IPS-18a (cell line): ENCODE results near the gene AOPEP.
"Not testable (repeated sequence)": the region's sequence is repeated elsewhere in the genome, so short reads cannot be mapped to it uniquely, and the experiment has no call there.

Experiments
- H3K27ac ChIP-seq: one replicate; pipeline ENCODE4 v1.5.1; 2013; ENCODE audit warnings: low read length
- H3K27me3 ChIP-seq: one replicate; pipeline ENCODE4 v1.6.1; 2013; ENCODE audit warnings: mild to moderate bottlenecking, low read length; ENCODE audit not compliant: control insufficient read depth, insufficient read depth
- H3K36me3 ChIP-seq: one replicate; pipeline ENCODE4 v1.6.1; 2013; ENCODE audit warnings: low read depth, low read length; ENCODE audit not compliant: control insufficient read depth
- H3K4me1 ChIP-seq: one replicate; pipeline ENCODE4 v1.6.1; 2013; ENCODE audit warnings: low read depth, low read length; ENCODE audit not compliant: control insufficient read depth
- H3K4me3 ChIP-seq: one replicate; pipeline ENCODE4 v1.5.1; 2013; ENCODE audit warnings: low read length
- H3K9ac ChIP-seq: one replicate; pipeline ENCODE4 v1.6.1; 2013; ENCODE audit warnings: mild to moderate bottlenecking, low read length, moderate library complexity
- H3K9me3 ChIP-seq: one replicate; pipeline ENCODE4 v1.6.1; 2013; ENCODE audit warnings: low read depth, low read length; ENCODE audit not compliant: control insufficient read depth

AOPEP gene

DNA sequence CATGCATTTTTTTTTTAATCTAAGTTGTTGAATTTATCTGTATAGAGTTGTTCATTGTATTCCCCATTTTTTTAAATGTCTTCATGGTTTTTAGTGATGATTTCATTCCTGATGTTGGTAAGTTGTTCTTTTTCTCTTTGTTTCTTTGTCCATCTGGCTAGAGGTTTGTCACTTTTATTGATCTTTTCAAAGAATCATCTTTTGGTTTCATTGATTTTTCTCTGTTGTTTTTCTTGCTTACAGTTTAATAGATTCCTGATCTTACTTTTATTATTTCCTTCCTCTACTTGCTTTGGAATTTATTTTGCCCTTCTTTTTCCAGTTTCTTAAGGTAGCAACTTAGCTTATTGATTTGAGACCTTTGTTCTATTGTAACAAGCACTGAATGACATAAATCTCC is 114.2 kb downstream of the AOPEP start:
- Histone ChIP-seq H3K9me3 (no peaks in the 10 kb centered on the region), H3K36me3 (no peaks in the 10 kb centered on the region), H3K4me1 (peaks cover 5% of the 10 kb centered on the region), H3K4me3 (no peak overlapping the region), H3K27me3 (no peaks in the 10 kb centered on the region), H3K9ac (no peak overlapping the region), H3K27ac (no peak overlapping the region)

DNA sequence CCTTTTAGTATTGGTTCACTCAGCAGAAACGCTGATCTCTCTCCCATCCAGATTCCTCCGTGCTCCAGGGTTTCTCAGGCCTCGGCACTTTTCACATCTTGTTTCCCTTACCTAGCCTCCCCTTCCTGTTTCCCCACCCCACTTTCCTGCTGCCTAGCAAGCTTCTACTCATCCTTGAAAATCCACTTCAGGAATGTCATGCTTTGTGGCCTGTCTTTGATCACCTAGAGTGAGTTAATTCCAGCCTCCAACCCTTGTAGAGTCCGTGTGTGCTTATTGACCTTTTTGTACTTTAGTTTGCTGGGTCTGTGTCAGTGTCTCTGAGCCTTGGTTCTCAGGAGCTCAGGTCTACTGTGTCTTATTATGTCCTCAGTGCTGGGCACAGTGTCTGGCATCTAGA is 116.6 kb downstream of the AOPEP start:
- H3K9ac ChIP-seq: no peak overlapping the region
- peaks cover 5% of the 10 kb centered on the region for H3K4me1 ChIP-seq
- no peaks in the 10 kb centered on the region for H3K9me3 ChIP-seq
- no peak overlapping the region for H3K4me3 ChIP-seq
- no peaks in the 10 kb centered on the region for H3K27me3 ChIP-seq
- no peaks in the 10 kb centered on the region for H3K36me3 ChIP-seq
- no peak overlapping the region for H3K27ac ChIP-seq

DNA sequence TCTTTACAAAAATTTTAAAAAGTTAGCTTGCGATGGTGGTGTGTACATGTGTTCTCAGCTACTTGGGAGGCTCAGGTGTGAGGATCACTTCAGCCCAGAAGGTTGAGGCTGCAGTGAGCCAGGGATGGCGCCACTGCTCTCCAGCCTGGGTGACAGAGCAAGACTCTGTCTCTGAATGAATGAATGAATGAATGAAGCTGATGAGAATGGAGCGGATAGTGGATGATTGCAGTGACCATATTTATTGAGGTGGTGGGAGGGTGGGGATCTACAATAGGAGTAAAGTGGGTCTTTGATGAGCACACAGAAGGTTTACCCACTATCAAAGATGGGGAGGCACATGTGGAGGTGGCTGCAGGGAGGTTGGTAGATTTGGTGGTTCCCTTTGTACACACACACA is 120.2 kb downstream of the AOPEP start:
- H3K9ac ChIP-seq: no peak overlapping the region
- H3K27ac ChIP-seq: no peak overlapping the region
- peaks cover 5% of the 10 kb centered on the region for H3K4me1 ChIP-seq
- no peaks in the 10 kb centered on the region for H3K36me3 ChIP-seq
- H3K27me3 ChIP-seq: no peaks in the 10 kb centered on the region
- no peaks in the 10 kb centered on the region for H3K9me3 ChIP-seq
- no peak overlapping the region for H3K4me3 ChIP-seq

DNA sequence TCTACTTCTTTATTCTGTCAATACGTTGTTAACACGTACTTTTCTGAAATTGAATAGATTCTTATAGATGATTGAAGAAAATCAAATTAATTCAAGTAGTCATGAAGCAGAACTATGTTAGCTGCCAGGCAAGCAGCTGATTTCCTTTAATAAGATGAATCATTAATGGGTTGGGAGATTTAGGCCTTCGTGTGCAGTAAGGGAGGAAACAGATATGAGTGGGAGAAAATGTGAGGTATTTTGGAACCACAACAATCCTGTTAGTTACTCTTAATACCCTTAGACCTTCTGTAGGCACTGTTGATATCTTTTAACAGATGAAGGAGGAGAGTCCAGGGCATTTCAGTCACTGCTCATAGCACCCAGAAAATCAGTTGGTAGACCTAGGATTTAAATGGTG is 121.0 kb downstream of the AOPEP start:
- Histone ChIP-seq H3K27me3 (no peaks in the 10 kb centered on the region), H3K9me3 (no peaks in the 10 kb centered on the region), H3K27ac (no peak overlapping the region), H3K4me3 (no peak overlapping the region), H3K9ac (no peak overlapping the region), H3K36me3 (no peaks in the 10 kb centered on the region), H3K4me1 (peaks cover 5% of the 10 kb centered on the region)

DNA sequence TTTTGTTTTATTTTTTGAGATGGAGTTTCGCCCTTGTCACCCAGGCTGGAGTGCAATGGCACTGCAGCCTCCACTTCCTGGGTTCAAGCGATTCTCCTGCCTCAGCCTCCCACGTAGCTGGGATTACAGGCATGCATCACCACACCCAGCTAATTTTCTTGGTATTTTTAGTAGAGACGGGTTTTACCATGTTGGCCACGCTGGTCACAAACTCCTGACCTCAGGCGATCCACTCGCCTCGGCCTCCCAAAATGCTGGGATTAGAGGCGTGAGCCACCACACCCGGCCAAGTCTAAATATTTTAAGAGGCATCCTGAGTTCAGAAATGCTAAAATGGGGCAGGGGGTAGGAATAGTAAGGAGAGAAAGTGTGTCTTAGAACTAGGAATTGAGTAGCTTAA is 122.3 kb downstream of the AOPEP start:
- H3K27ac ChIP-seq, H3K4me1 ChIP-seq, H3K36me3 ChIP-seq, H3K9ac ChIP-seq, H3K9me3 ChIP-seq, H3K27me3 ChIP-seq, H3K4me3 ChIP-seq: not testable (repeated sequence)

DNA sequence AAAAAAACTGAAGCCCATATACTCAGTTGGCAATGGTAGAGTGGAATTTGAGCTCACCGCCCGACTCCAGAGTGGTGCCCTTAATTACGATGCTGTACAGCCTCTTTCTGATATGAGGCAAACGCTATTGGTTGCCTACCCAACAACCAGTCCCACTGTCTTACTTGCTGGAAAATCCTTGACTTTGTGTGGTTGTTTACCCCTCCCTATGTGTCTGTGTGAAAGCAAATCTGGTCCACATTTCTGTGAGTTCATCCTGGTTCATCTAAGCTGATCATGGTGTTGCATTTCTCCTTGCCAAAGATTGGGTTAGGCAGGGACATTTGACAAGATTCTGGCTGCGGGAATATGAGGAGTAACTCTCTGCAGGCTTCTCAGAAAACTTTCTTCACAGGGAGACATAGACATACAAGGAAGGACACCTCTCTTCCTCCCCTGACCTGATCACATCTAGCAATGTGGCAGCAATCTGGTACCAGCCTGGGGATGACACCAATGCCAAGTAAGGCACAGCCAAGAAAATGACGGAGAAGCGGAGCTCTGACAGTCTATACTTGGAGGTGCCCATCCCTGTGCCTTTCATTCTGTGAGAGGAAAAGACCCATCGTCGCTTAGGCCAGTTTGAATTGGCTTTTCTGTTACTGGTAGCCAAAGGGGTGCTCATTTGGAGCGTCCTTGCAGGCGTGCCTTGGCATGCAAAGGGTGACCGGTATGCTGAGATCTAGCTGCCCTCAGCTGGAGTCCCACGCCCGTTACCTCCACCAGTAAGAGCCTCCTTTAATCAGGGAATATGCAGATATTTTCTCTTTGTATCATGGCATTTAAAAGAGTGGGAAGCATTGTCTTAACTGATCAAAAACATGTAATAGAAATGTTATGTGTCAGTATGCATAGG is 124.3 kb downstream of the AOPEP start:
- no peaks in the 10 kb centered on the region for H3K9me3 ChIP-seq
- H3K9ac ChIP-seq: no peak overlapping the region
- H3K36me3 ChIP-seq: no peaks in the 10 kb centered on the region
- H3K4me1 ChIP-seq: no peaks in the 10 kb centered on the region
- H3K4me3 ChIP-seq: no peak overlapping the region
- no peaks in the 10 kb centered on the region for H3K27me3 ChIP-seq
- no peak overlapping the region for H3K27ac ChIP-seq

DNA sequence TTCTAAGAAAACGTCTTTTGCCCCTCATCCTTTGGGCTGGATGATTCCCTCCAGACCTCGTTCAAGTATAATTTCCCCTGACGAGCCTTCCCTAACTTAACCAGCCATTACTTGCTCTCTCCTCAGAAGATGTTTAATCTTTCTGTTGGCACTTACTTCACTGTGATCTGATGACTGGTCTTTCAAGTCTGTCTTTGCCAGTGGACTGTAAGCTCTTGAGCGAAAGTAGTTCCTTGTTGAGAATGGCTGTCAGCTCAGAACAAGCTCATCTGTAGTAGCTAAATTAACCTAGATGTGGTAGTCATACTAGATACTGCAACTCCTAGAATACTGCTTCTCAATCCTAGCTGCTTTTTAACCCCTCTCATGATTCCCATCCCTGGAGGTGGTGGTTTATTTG is 125.0 kb downstream of the AOPEP start:
- no peak overlapping the region for H3K27ac ChIP-seq
- H3K9me3 ChIP-seq: no peaks in the 10 kb centered on the region
- no peak overlapping the region for H3K9ac ChIP-seq
- H3K27me3 ChIP-seq: no peaks in the 10 kb centered on the region
- H3K4me1 ChIP-seq: no peaks in the 10 kb centered on the region
- no peak overlapping the region for H3K4me3 ChIP-seq
- no peaks in the 10 kb centered on the region for H3K36me3 ChIP-seq

DNA sequence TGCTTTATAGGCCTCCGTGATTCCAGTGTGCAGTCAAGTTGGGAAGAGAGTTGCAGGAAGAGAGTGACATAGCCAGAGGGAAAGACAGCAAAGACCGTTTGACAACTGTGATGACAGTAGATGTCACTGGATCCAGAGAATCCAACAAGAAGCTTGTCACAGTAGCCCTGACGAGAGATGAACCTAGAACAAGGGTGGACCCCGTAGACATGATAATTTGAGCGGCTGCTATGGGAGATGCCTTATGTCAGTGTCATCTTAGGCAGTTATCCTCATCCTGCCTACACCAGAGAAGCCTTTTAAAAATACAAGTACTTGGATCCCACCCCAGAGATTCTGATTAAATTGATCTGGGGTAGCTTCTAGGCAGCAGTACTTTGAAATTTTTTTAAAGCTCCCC is 125.4 kb downstream of the AOPEP start:
- H3K4me1 ChIP-seq: no peaks in the 10 kb centered on the region
- H3K9me3 ChIP-seq: no peaks in the 10 kb centered on the region
- no peak overlapping the region for H3K9ac ChIP-seq
- H3K27ac ChIP-seq: no peak overlapping the region
- no peaks in the 10 kb centered on the region for H3K27me3 ChIP-seq
- no peak overlapping the region for H3K4me3 ChIP-seq
- H3K36me3 ChIP-seq: no peaks in the 10 kb centered on the region

DNA sequence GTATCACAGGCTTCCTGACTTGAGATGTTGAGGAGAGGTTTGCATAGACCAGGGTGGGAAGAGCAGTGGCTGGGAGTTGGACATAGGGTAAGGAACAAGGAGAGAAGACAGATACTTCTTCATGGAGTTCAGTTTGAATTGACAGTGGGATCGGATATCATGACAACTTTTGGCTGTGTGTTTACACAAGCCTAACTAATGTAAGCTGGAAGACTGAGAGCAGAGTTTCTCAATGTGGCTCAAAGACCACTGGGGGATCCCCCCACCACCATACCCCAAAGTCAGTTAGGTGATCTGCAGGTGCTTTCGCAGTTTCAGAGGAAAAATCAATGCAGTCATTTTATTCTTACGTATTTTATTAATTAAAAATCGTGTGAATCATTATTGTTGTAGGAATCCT is 125.9 kb downstream of the AOPEP start:
- H3K9ac ChIP-seq: no peak overlapping the region
- H3K9me3 ChIP-seq: no peaks in the 10 kb centered on the region
- H3K27ac ChIP-seq: no peak overlapping the region
- H3K4me3 ChIP-seq: no peak overlapping the region
- H3K36me3 ChIP-seq: no peaks in the 10 kb centered on the region
- no peaks in the 10 kb centered on the region for H3K4me1 ChIP-seq
- no peaks in the 10 kb centered on the region for H3K27me3 ChIP-seq

DNA sequence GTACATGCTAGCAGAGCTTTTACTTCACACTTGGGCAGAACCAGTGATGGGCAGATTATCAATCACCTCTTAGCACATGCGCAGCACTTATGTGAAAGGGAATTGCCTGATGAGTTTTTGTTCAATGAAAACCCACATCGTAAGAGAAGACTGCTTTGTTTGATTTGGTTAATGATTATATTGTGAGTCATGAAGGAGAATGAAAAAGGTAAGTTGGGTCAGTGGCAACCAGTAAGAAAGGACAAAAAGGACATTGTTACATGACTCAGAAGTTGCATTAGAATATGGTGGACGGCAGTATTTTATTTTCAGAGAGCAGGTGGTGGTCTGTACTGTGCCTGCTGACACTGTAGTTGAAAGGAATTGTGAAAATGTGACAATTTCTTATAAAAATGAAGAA is 127.4 kb downstream of the AOPEP start:
- Histone ChIP-seq H3K4me1 (no peaks in the 10 kb centered on the region), H3K9me3 (no peaks in the 10 kb centered on the region), H3K4me3 (no peak overlapping the region), H3K9ac (no peak overlapping the region), H3K27ac (no peak overlapping the region), H3K36me3 (no peaks in the 10 kb centered on the region), H3K27me3 (no peaks in the 10 kb centered on the region)

DNA sequence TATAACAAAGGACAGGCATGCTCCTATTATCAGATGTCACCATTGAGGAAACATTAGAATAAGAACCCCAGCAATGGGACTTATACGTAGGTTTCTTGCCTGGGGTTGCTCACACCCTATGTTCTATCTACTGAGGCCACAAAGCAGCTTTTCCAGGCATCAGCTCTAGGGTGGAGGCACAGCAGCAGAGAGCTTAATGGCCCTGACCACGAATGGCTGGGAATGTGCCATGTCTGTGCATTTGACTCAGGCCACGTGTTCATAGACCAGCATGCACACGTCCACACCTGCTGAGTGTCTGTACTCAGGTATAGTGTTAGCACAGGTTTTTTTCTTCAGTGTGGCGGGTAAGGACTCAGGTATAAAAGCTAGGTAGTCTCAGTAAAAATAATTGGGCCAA is 129.4 kb downstream of the AOPEP start:
- no peak overlapping the region for H3K27ac ChIP-seq
- no peaks in the 10 kb centered on the region for H3K4me1 ChIP-seq
- no peaks in the 10 kb centered on the region for H3K36me3 ChIP-seq
- no peak overlapping the region for H3K4me3 ChIP-seq
- H3K9me3 ChIP-seq: no peaks in the 10 kb centered on the region
- no peaks in the 10 kb centered on the region for H3K27me3 ChIP-seq
- H3K9ac ChIP-seq: no peak overlapping the region

DNA sequence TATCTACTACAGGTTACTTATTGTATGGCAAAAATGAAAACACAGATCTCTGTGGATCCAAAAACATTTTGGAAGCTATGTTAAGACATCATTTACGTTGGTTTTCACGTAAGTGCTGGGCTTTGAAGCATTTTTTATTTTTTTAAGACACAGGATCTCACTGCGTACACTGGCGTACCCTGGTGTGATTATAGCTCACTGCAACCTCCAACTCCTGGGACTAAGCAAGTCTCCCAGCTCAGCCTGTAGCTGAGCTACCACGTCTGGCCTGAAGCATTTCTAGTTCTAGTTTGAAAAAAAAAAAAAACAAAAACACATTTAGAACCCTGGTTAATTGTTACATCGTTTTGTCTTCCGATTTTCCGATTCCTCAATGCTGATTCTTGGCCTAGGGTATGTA is 131.3 kb downstream of the AOPEP start:
- H3K4me1 ChIP-seq: no peaks in the 10 kb centered on the region
- no peak overlapping the region for H3K4me3 ChIP-seq
- no peaks in the 10 kb centered on the region for H3K27me3 ChIP-seq
- H3K36me3 ChIP-seq: no peaks in the 10 kb centered on the region
- H3K9me3 ChIP-seq: no peaks in the 10 kb centered on the region
- no peak overlapping the region for H3K9ac ChIP-seq
- no peak overlapping the region for H3K27ac ChIP-seq
